Peyer's patch (tissue), 4 donors: ENCODE measurements around the gene ZNF136.

Source experiments
- CTCF ChIP-seq, 6 experiments: fragments of 450-650 bp in 4 of 6; fragments of 200-600 bp in 2 of 6; sonication (generic) in 1 of 6; IDR thresholded peaks; one replicate each; pipeline ENCODE4 v1.5.1; 2017 to 2019; ENCODE audit warnings: antibody characterized with exemption in 6 of 6, mild to moderate bottlenecking in 3 of 6, moderate library complexity in 1 of 6
- POLR2A ChIP-seq, 2 donors: fragments of 450-650 bp; IDR thresholded peaks; one replicate each; pipeline ENCODE4 v1.5.1; 2017; ENCODE audit warnings: antibody characterized with exemption in 2 of 2, mild to moderate bottlenecking in 2 of 2, moderate library complexity in 2 of 2

GRCh38 chr19:12159773-12160414 is 3.0 kb upstream of the ZNF136 start:
- no peak for TF ChIP-seq CTCF (IDR thresholded peaks at IDR 0.05)
- no peak for TF ChIP-seq POLR2A (IDR thresholded peaks at IDR 0.05)
